ENCODE data around the gene KIF16B. TPM values are rescaled to one million over a fixed set of nuclear protein-coding genes. Genes with fewer than 3 reads are reported as not detected.

KIF16B gene
- total RNA-seq, 1 experiment from 2014 or later, result 12.7 TPM

DNA sequence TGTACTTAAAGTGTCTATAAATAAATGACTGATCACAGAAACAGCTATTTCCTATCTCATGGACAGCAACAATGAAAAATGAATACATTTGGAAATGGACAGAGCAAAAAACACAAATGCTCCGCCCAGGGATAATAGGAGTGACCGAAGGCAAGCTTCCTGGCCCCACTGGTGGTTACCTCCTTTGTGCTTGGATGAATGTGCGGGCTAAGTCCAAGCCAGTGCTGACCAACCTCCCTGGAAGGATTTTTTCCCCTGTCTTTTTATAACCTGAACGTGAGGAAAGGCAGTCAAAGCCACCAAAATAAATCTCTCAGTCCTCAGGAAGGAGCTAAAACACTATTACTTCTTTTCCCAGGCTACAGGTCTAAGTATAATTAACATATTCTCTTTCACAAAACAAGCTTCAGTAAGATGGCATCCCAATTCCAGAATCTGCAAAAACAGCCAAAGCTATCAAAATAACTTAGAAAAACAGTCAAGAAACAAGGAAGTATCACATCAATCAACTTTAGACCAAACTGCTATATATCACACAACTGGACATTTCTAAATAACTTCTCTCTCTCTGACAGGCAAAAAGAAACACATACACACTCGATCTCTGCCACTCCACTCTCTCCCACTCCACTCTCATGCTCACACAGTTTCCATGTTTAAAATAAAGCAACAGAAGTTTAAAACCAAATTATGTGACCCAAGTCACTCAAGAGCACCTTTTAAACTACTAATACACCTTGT, 10.0 kb downstream of the KIF16B start:
- Histone ChIP-seq H2AFZ (ENCODE audit: low read length) (peak overlapping the region; percentile 52), H3K9ac (ENCODE audit: low read length) (peak overlapping the region; percentile 46), H3K4me1 (ENCODE audit: insufficient read depth, low read length) (peaks cover 28% of the 10 kb centered on the region), H3K4me3 (ENCODE audit: low read length) (peak overlapping the region; percentile 61), H3K27ac (ENCODE audit: low read length) (peak overlapping the region; percentile 78), H3K9me2 (replicated peaks; ENCODE audit: low read length) (no peaks in the 10 kb centered on the region), H4K20me1 (ENCODE audit: low read length) (no peaks in the 10 kb centered on the region), H3F3A (ENCODE audit: low read length, unreplicated experiment) (peaks cover 9% of the 10 kb centered on the region), H3K9me3 (ENCODE audit: low read length) (no peaks in the 10 kb centered on the region), H3K4me2 (ENCODE audit: low read length) (peak overlapping the region; percentile 76), H3K36me3 (ENCODE audit: low read depth, low read length) (no peaks in the 10 kb centered on the region), H3K27me3 (ENCODE audit: low read length) (no peaks in the 10 kb centered on the region), H3K79me2 (ENCODE audit: low read length) (peaks cover 23% of the 10 kb centered on the region)
- peak; percentile 35 for ATAC-seq
- TF ChIP-seq EZH2phosphoT487 (IDR thresholded peaks at IDR 0.05; ENCODE audit: borderline replicate concordance, low read length), result no peak
- TF ChIP-seq EZH2 (IDR thresholded peaks at IDR 0.05; ENCODE audit: low read length, unreplicated experiment), result no peak
- TF ChIP-seq, protein P1, sequence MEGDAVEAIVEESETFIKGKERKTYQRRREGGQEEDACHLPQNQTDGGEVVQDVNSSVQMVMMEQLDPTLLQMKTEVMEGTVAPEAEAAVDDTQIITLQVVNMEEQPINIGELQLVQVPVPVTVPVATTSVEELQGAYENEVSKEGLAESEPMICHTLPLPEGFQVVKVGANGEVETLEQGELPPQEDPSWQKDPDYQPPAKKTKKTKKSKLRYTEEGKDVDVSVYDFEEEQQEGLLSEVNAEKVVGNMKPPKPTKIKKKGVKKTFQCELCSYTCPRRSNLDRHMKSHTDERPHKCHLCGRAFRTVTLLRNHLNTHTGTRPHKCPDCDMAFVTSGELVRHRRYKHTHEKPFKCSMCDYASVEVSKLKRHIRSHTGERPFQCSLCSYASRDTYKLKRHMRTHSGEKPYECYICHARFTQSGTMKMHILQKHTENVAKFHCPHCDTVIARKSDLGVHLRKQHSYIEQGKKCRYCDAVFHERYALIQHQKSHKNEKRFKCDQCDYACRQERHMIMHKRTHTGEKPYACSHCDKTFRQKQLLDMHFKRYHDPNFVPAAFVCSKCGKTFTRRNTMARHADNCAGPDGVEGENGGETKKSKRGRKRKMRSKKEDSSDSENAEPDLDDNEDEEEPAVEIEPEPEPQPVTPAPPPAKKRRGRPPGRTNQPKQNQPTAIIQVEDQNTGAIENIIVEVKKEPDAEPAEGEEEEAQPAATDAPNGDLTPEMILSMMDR (conservative IDR thresholded peaks at IDR 0.05; ENCODE audit: low read depth, low read length), result no peak
- no TSS peak for BruUV-seq (replicated peaks)
- intact Hi-C loops (cut with micrococcal nuclease), result no loop called here
- no peak for DNase-seq
- POLR2A ChIA-PET (ENCODE audit: unreplicated experiment), result interaction anchor here (0.5 kb wide), 1 partner anchor 163 kb away, joined by 4 read pairs; no protein-coding TSS in a partner anchor
- CTCF ChIA-PET, result no interaction called here

DNA sequence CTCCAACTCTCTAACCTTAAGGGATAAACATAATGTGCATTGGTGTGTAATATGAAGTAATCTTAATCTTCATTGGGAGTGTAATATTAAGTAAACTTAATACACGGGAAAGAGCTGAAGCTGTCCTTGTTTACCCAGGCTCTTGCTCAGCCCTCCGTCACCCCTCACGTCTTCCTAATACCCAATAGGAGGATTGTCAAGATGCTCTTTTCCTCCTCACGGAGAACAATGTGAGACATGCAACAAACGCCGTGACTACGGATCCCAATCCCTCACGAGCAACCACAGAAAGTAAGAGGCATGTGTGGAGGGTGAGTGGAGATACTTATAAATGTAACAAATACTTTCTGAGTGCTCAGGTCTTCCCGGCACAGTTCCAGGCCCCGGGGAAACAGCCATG, 11.0 kb downstream of the KIF16B start:
- H3K9me3 ChIP-seq (ENCODE audit: low read length), result no peaks in the 10 kb centered on the region

More for the DNA sequence above, 11.0 kb downstream of the KIF16B start:
- H3K79me2 ChIP-seq (ENCODE audit: low read length), result peaks cover 27% of the 10 kb centered on the region
- H3K4me1 ChIP-seq (ENCODE audit: insufficient read depth, low read length), result peaks cover 28% of the 10 kb centered on the region
- peak overlapping the region; percentile 76 for H3K4me2 ChIP-seq (ENCODE audit: low read length)
- H3K9ac ChIP-seq (ENCODE audit: low read length), result peak overlapping the region; percentile 46
- H3F3A ChIP-seq (ENCODE audit: low read length, unreplicated experiment), result peaks cover 9% of the 10 kb centered on the region
- TF ChIP-seq EZH2 (IDR thresholded peaks at IDR 0.05; ENCODE audit: low read length, unreplicated experiment) (no peak), EZH2phosphoT487 (IDR thresholded peaks at IDR 0.05; ENCODE audit: borderline replicate concordance, low read length) (no peak)
- TF ChIP-seq, protein P1 (conservative IDR thresholded peaks at IDR 0.05; ENCODE audit: low read depth, low read length), result no peak
- peak overlapping the region; percentile 78 for H3K27ac ChIP-seq (ENCODE audit: low read length)
- no peaks in the 10 kb centered on the region for H3K36me3 ChIP-seq (ENCODE audit: low read depth, low read length)
- peak overlapping the region; percentile 61 for H3K4me3 ChIP-seq (ENCODE audit: low read length)
- intact Hi-C loops (cut with micrococcal nuclease), result loop anchor here (1.0 kb wide), 1 partner anchor 32 kb away; no protein-coding TSS in a partner anchor
- no peaks in the 10 kb centered on the region for H3K27me3 ChIP-seq (ENCODE audit: low read length)
- no peaks in the 10 kb centered on the region for H4K20me1 ChIP-seq (ENCODE audit: low read length)
- ChIA-PET POLR2A (ENCODE audit: unreplicated experiment) (no interaction called here), CTCF (no interaction called here)
- BruUV-seq (replicated peaks), result no TSS peak
- peak; percentile 97 for ATAC-seq
- no peaks in the 10 kb centered on the region for H3K9me2 ChIP-seq (replicated peaks; ENCODE audit: low read length)
- DNase-seq, result peak; percentile 94
- H2AFZ ChIP-seq (ENCODE audit: low read length), result peak overlapping the region; percentile 52

All from PC-3 (cell line).